Parathyroid adenoma (tissue), 2 donors: Measurements from ENCODE around the gene CPEB3.

ENCODE experiments used
- H2AFZ ChIP-seq: fragments of 300-600 bp; sonication (generic); one replicate; pipeline ENCODE4 v1.7.0; 2017; ENCODE audit warnings: antibody characterized with exemption, mild to moderate bottlenecking
- H3K27ac ChIP-seq: fragments of 300-600 bp; sonication (generic); one replicate; pipeline ENCODE4 v1.7.0; 2017
- H3K27me3 ChIP-seq: fragments of 300-600 bp; sonication (generic); one replicate; pipeline ENCODE4 v1.7.0; 2017; ENCODE audit warnings: low read length; ENCODE audit not compliant: control insufficient read depth, insufficient read depth
- H3K36me3 ChIP-seq: fragments of 300-600 bp; sonication (generic); one replicate; pipeline ENCODE4 v1.7.0; 2017; ENCODE audit warnings: low read length; ENCODE audit not compliant: control insufficient read depth, insufficient read depth
- H3K4me1 ChIP-seq: fragments of 300-600 bp; sonication (generic); one replicate; pipeline ENCODE4 v1.7.0; 2017; ENCODE audit warnings: control low read depth
- H3K4me2 ChIP-seq: fragments of 300-600 bp; sonication (generic); one replicate; pipeline ENCODE4 v1.7.0; 2017; ENCODE audit warnings: low read length
- H3K4me3 ChIP-seq: fragments of 300-600 bp; sonication (generic); one replicate; pipeline ENCODE4 v1.7.0; 2017; ENCODE audit warnings: low read depth, low read length
- H3K79me2 ChIP-seq: fragments of 300-600 bp; sonication (generic); one replicate; pipeline ENCODE4 v1.7.0; 2017; ENCODE audit warnings: control low read depth
- H3K9ac ChIP-seq: fragments of 300-600 bp; sonication (generic); one replicate; pipeline ENCODE4 v1.7.0; 2017; ENCODE audit warnings: mild to moderate bottlenecking
- H3K9me3 ChIP-seq: fragments of 300-600 bp; sonication (generic); one replicate; pipeline ENCODE4 v1.7.0; 2017; ENCODE audit warnings: low read length; ENCODE audit not compliant: control insufficient read depth
- CTCF ChIP-seq: fragments of 300-600 bp; sonication (generic); IDR thresholded peaks from one replicate; pipeline ENCODE4 v1.7.0; 2017; ENCODE audit warnings: antibody characterized with exemption, mild to moderate bottlenecking
- donor health status: primary hyperparathyroidism.

Gene CPEB3

GRCh38 chr10:92290076-92290836 is 622 bp downstream of the CPEB3 start:
- Histone ChIP-seq H3K4me3 (peak overlapping the region; percentile 94), H3K4me2 (peak overlapping the region; percentile 83), H3K9ac (peak overlapping the region; percentile 44), H3K4me1 (no peaks in the 10 kb centered on the region), H3K79me2 (peaks cover 32% of the 10 kb centered on the region), H3K9me3 (no peaks in the 10 kb centered on the region), H2AFZ (peak overlapping the region; percentile 89), H3K27ac (peak overlapping the region; percentile 91), H3K36me3 (no peaks in the 10 kb centered on the region), H3K27me3 (no peaks in the 10 kb centered on the region)
- no peak for TF ChIP-seq CTCF

DNA sequence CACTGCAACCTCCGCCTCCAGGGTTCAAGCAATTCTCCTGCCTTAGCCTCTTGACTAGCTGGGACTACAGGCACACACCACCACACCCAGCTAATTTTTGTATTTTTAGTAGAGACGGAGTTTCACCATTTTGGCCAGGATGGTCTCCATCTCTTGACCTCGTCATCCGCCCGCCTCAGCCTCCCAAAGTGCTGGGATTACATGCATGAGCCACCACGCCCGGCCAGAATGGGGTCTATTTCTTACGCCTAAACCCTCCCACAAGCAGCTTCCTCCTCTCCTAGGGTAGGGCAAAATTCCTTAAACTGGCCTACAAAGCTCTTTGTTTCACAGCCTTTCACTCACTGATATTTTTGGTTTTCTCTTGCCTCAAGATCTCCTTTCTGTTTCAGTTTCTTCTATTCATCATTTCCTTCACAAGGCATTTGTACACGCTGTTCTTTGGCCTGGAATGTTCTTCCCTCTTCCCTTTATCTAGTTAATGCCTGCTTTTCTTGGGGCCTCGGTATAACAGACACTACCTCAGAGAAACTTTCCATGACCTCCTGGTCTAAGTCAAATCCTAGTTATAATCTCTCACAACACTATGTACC is 6.7 kb downstream of the CPEB3 start:
- no peak for TF ChIP-seq CTCF
- Histone ChIP-seq H3K4me3 (no peak overlapping the region), H3K27me3 (no peaks in the 10 kb centered on the region), H2AFZ (no peak overlapping the region), H3K36me3 (no peaks in the 10 kb centered on the region), H3K9me3 (no peaks in the 10 kb centered on the region), H3K27ac (peak overlapping the region; percentile 57), H3K4me2 (no peak overlapping the region), H3K9ac (no peak overlapping the region), H3K79me2 (peaks cover 24% of the 10 kb centered on the region), H3K4me1 (no peaks in the 10 kb centered on the region)

DNA sequence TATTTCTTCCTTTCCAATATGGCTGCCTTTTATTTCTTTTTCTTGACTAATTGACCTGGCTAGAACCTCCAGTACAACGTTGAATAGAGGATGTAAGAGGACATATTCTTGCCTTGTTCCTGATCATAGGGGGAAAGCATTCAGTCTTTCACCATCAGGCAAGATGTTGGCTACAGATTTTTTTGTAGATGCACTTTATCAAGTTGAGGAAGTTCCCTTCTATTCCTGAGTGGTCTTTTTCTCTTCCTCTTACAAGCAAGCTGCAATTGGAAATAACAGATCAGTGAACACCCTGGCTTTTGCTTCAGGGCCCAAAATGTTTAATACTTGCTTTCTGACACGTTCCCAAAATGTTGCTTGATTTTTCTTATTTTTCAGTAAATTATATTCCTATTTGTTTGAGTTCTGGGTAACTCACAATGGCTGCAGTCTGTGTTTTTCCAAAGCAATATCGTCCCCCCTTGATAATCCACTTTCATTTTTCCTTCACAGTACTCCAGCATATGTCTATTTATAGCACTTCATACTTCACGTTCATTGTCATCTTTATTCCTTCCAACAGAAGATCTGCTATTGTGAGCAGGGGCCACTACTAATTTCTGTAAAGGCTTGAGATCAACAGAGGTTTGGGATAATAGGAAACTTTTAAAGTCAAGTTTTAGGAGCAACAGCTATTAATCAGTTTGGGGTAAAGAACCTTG is 11.7 kb downstream of the CPEB3 start:
- no peak overlapping the region for H2AFZ ChIP-seq
- H3K27me3 ChIP-seq = no peaks in the 10 kb centered on the region
- H3K4me1 ChIP-seq = no peaks in the 10 kb centered on the region
- H3K36me3 ChIP-seq = no peaks in the 10 kb centered on the region
- H3K4me3 ChIP-seq = no peak overlapping the region
- H3K9me3 ChIP-seq = no peaks in the 10 kb centered on the region
- H3K4me2 ChIP-seq = no peak overlapping the region
- TF ChIP-seq CTCF = no peak
- no peak overlapping the region for H3K9ac ChIP-seq
- H3K27ac ChIP-seq = no peak overlapping the region
- peaks cover 2% of the 10 kb centered on the region for H3K79me2 ChIP-seq

DNA sequence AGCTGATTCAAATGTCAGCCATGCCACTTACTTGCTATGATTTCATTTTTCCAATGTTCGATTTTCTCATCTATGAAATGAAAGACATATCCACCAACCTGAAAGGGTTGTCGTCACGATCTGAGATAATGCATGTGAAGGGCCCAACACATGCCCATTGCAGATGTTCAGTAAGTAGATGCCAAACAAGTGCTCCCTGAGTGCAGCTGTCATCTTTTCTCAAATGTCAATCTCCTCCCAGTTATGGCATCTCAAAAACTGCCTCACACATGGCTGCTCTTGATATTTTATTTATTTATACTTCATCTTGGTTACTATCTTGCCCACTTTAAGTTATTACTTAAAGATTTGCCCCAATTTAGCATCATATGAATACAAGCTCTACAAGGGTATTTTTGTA is 16.8 kb downstream of the CPEB3 start:
- Histone ChIP-seq H3K27ac (no peak overlapping the region), H3K9me3 (no peaks in the 10 kb centered on the region), H3K27me3 (no peaks in the 10 kb centered on the region), H3K4me3 (no peak overlapping the region), H3K79me2 (peaks cover 2% of the 10 kb centered on the region), H3K9ac (no peak overlapping the region), H3K4me1 (no peaks in the 10 kb centered on the region), H3K36me3 (no peaks in the 10 kb centered on the region), H2AFZ (no peak overlapping the region), H3K4me2 (no peak overlapping the region)
- no peak for TF ChIP-seq CTCF
